ENCODE data around the gene DDIAS. TPM values are rescaled to one million over a fixed set of nuclear protein-coding genes. Genes with fewer than 3 reads are reported as not detected.

The DDIAS gene
- total RNA-seq, 4 donors from 2014 or later, result 0.13 to 4.1 (median 0.87) TPM

DNA sequence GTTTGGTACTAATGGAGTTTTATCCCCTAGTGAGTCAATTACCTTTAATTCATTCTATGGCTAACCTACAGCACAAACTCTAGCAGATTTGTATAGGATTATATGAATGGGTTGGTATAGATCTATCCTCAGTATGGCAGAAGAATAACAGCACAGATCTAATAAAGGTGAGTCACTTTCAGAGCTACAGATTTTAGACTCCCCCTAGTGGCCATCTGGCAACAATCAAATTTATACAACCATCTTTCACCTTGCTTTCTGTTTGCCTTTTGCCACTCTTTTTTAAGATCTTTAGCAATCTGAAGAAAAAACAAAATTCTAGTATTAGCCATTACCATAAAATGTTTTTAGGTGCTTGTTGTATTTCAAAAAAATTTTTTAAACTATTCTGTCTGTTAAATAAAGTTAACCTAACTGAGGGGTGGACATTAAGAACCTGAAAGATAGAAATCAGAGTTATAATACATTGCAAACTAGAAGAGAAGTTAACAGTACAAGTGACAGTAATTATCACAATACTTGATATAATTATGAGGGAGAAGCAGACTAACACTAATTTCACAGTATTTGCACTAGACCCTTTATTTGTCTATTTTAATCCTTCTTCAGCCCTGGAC lies 25.8 kb downstream of the DDIAS start:
- DNase-seq (ENCODE audit: low spot score) (no peak), ATAC-seq (ENCODE audit: low FRiP score) (no peak)
- TF ChIP-seq, protein P1, sequence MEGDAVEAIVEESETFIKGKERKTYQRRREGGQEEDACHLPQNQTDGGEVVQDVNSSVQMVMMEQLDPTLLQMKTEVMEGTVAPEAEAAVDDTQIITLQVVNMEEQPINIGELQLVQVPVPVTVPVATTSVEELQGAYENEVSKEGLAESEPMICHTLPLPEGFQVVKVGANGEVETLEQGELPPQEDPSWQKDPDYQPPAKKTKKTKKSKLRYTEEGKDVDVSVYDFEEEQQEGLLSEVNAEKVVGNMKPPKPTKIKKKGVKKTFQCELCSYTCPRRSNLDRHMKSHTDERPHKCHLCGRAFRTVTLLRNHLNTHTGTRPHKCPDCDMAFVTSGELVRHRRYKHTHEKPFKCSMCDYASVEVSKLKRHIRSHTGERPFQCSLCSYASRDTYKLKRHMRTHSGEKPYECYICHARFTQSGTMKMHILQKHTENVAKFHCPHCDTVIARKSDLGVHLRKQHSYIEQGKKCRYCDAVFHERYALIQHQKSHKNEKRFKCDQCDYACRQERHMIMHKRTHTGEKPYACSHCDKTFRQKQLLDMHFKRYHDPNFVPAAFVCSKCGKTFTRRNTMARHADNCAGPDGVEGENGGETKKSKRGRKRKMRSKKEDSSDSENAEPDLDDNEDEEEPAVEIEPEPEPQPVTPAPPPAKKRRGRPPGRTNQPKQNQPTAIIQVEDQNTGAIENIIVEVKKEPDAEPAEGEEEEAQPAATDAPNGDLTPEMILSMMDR (IDR thresholded peaks at IDR 0.05), result no peak

DNA sequence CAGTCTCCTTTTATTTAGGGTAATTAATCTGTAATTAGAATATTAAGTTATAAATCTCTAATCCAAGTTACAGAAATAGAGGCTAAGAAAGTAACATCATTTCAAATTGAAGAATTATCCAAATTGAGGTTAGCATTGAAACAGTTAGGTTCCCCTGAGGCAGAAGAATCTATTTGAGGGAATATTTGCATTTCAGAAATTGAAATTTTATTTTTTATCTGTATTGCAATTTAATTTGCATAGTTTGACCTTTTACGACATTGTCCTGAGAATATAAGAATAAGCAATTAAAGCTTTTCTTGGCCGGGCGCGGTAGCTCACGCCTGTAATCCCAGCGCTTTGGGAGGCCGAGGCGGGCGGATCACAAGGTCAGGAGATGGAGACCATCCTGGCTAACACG lies 27.6 kb downstream of the DDIAS start:
- ATAC-seq (ENCODE audit: low FRiP score) (no peak), DNase-seq (ENCODE audit: low spot score) (no peak)
- TF ChIP-seq, protein P1 (IDR thresholded peaks at IDR 0.05), result no peak

DNA sequence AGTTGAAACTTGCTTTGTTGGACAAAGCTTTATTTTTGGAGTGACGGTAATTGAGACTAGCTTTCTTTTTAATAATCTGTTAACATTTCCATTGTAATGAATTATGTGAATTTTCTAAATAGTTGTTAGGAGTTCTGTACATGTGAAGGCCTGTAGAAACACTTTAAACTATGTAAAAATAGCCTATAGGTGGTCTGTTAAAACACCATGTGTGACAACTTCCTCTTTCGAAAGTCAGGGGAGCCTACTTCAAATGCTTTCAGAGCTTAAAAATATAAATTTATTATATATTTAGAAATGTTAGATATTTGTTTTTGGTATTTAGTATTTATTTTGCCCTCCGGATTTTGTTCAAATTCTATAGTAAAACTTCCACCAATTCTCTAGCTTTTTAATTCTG lies 28.7 kb downstream of the DDIAS start:
- ATAC-seq (ENCODE audit: low FRiP score), result no peak
- no peak for DNase-seq (ENCODE audit: low spot score)
- TF ChIP-seq, protein P1 (IDR thresholded peaks at IDR 0.05), result no peak

DNA sequence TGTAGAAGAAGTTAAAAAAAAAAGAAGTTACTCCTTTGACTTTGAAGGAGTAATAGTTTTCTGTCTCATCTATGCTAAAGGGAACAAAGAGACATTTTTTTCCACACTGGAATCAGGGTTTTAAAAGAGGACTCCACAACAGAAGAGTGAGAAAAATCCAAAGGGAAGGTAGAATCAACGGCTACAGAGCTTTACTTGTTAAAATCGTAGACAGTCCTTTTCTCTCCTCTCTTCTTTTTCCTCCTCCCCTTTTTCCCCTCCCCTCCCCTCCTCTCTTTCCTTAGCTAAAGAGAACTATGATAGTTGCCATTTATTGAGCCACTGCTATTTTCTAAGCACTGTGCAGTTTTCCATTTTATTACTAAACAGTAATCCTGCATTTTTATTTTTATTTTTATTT lies 29.2 kb downstream of the DDIAS start:
- ATAC-seq (ENCODE audit: low FRiP score), result no peak
- TF ChIP-seq, protein P1 (IDR thresholded peaks at IDR 0.05), result no peak
- DNase-seq (ENCODE audit: low spot score), result no peak

DNA sequence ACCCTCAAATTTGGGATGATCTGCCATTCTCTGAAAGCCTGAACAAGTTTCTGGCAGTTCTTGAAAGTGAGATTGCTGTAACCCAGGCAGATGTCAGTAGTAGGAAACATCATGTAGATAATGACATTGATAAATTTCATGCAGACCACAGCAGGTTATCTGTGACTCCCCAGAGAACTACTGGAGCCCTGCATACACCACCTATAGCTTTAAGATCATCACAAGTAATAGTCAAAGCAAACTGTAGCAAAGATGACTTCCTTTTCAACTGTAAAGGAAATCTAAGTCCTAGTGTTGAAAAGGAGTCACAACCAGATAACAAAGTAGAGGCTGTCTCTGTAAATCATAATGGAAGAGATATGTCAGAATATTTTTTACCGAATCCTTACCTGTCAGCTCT lies 31.0 kb downstream of the DDIAS start:
- DNase-seq (ENCODE audit: low spot score) (no peak), ATAC-seq (ENCODE audit: low FRiP score) (no peak)
- TF ChIP-seq, protein P1 (IDR thresholded peaks at IDR 0.05), result no peak

DNA sequence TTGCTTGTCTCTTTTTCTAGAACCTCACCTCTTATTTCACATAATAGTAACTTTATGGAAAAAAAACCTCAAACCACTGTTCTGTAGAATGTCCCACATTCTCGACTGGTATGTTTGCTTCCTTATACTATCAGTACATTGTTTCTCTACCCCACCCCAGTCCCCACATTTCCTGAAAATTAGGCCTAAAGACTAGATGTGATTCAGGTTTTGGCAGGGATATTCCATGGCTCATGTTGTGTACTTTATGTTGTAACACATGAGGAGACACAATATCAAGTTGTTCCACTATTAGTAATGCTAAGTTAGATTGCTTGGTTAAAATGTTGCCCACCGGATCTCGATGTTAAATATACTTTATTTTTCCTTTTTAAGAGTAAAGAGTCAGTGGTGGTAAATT lies 34.7 kb downstream of the DDIAS start:
- TF ChIP-seq, protein P1 (IDR thresholded peaks at IDR 0.05), result no peak
- no peak for ATAC-seq (ENCODE audit: low FRiP score)
- no peak for DNase-seq (ENCODE audit: low spot score)

DNA sequence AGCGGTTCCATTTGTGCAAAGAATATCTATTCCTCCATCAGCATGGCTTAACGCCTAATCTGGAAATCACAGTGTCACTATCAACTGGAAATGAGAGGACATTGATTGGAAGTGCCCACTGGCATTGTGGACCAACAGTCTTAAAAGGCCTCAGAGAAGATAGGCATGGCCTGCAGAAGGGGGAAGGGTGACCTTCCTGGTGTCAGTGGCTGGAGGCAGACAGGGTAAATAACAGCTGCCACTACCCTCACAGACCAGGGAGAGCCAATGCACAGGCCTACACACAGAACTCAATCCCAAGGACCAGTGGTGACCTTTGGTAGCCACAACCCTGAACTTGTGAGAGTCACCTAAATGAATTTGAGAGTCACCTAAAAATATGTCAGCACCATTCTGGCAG lies 36.0 kb downstream of the DDIAS start:
- DNase-seq (ENCODE audit: low spot score), result no peak
- ATAC-seq (ENCODE audit: low FRiP score), result no peak

More for the DNA sequence above, 36.0 kb downstream of the DDIAS start:
- TF ChIP-seq, protein P1 (IDR thresholded peaks at IDR 0.05), result no peak
